ENCODE results near the gene RB1. TPM values are rescaled to one million over a fixed set of nuclear protein-coding genes. Genes with fewer than 3 reads are reported as not detected.

The RB1 gene
- total RNA-seq, 1 experiment from 2014 or later: 36.7 TPM

GRCh38 chr13:48370815-48371214, 67.3 kb downstream of the RB1 start:
- H3K4me2 ChIP-seq (ENCODE audit: low read length): no peak overlapping the region
- no peaks in the 10 kb centered on the region for H3K9me2 ChIP-seq (ENCODE audit: insufficient read depth)
- ChIA-PET POLR2A (no interaction called here), RAD21 (ENCODE audit: low non-redundant PET in 1 of 2, low total read pairs in 2 of 2, uncharacterized antibody in 2 of 2, unreplicated experiment in 2 of 2) (no interaction called here), CTCF (no interaction called here)
- intact Hi-C loops (cut with micrococcal nuclease): no loop called here
- DNase-seq (ENCODE audit: low read depth, low spot score) (no peak), ATAC-seq (no peak)
- H3K4me3 ChIP-seq (replicated peaks in 1 of 2; ENCODE audit: low read depth in 1 of 2, low read length in 2 of 2): no peak overlapping the region
- no peaks in the 10 kb centered on the region for H3K9me3 ChIP-seq (ENCODE audit: control insufficient read depth in 1 of 2, insufficient read depth in 1 of 2, low read depth in 1 of 2, low read length in 2 of 2)
- H4K20me1 ChIP-seq (ENCODE audit: insufficient read depth): no peaks in the 10 kb centered on the region
- no peak overlapping the region for H3K9ac ChIP-seq (ENCODE audit: low read length)
- no peak overlapping the region for H2AFZ ChIP-seq (ENCODE audit: low read depth, low read length, poor library complexity, severe bottlenecking)
- H3K27ac ChIP-seq (ENCODE audit: low read depth, low read length): no peak overlapping the region
- no peaks in the 10 kb centered on the region for H3K79me2 ChIP-seq (ENCODE audit: insufficient read depth, low read length)
- no peaks in the 10 kb centered on the region for H3K4me1 ChIP-seq (ENCODE audit: control insufficient read depth in 1 of 2, insufficient read depth in 2 of 2, low read length in 2 of 2)
- TF ChIP-seq ZFX (IDR thresholded peaks at IDR 0.05): no peak
- H3K36me3 ChIP-seq (ENCODE audit: control insufficient read depth in 1 of 2, insufficient read depth in 2 of 2, low read length in 2 of 2): no peaks in the 10 kb centered on the region
- no peaks in the 10 kb centered on the region for H3K27me3 ChIP-seq (ENCODE audit: insufficient read depth, low read length)
- BruUV-seq (replicated peaks): no TSS peak

- Histone ChIP-seq H3K27ac (ENCODE audit: low read depth, low read length) (no peak overlapping the region), H3K27me3 (ENCODE audit: insufficient read depth, low read length) (no peaks in the 10 kb centered on the region), H3K4me1 (ENCODE audit: control insufficient read depth in 1 of 2, insufficient read depth in 2 of 2, low read length in 2 of 2) (no peaks in the 10 kb centered on the region), H3K4me2 (ENCODE audit: low read length) (no peak overlapping the region), H2AFZ (ENCODE audit: low read depth, low read length, poor library complexity, severe bottlenecking) (no peak overlapping the region), H3K9ac (ENCODE audit: low read length) (no peak overlapping the region), H3K9me3 (ENCODE audit: control insufficient read depth in 1 of 2, insufficient read depth in 1 of 2, low read depth in 1 of 2, low read length in 2 of 2) (no peaks in the 10 kb centered on the region), H3K79me2 (ENCODE audit: insufficient read depth, low read length) (no peaks in the 10 kb centered on the region), H4K20me1 (ENCODE audit: insufficient read depth) (no peaks in the 10 kb centered on the region), H3K4me3 (replicated peaks in 1 of 2; ENCODE audit: low read depth in 1 of 2, low read length in 2 of 2) (no peak overlapping the region), H3K9me2 (ENCODE audit: insufficient read depth) (no peaks in the 10 kb centered on the region), H3K36me3 (ENCODE audit: control insufficient read depth in 1 of 2, insufficient read depth in 2 of 2, low read length in 2 of 2) (no peaks in the 10 kb centered on the region; a peak in 2 of 4 replicates)
- ChIA-PET POLR2A (no interaction called here), CTCF (no interaction called here), RAD21 (ENCODE audit: low non-redundant PET in 1 of 2, low total read pairs in 2 of 2, uncharacterized antibody in 2 of 2, unreplicated experiment in 2 of 2) (no interaction called here)
- ATAC-seq (no peak), DNase-seq (ENCODE audit: low read depth, low spot score) (no peak)
- no TSS peak for BruUV-seq (replicated peaks)
- TF ChIP-seq RAD21 (IDR thresholded peaks at IDR 0.05; ENCODE audit: low read depth) (no peak), SP1 (IDR thresholded peaks at IDR 0.05; ENCODE audit: low read depth) (no peak), SIN3A (IDR thresholded peaks at IDR 0.05; ENCODE audit: low read depth) (no peak), POLR2AphosphoS5 (IDR thresholded peaks at IDR 0.05; ENCODE audit: low read depth, low read length) (no peak), SRF (IDR thresholded peaks at IDR 0.05; ENCODE audit: low read depth) (no peak)
- TF ChIP-seq, protein P1, sequence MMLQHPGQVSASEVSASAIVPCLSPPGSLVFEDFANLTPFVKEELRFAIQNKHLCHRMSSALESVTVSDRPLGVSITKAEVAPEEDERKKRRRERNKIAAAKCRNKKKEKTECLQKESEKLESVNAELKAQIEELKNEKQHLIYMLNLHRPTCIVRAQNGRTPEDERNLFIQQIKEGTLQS (IDR thresholded peaks at IDR 0.05): no peak
- intact Hi-C loops (cut with micrococcal nuclease): no loop called here
Observed at GRCh38 chr13:48377857-48378256, 74.3 kb downstream of the RB1 start.
